Epithelial cell of prostate (primary cell): ENCODE data around the gene PKP2.
A peak's percentile ranks its signal among the peaks of the same experiment; 100 is the strongest.
"Not testable (repeated sequence)": the region's sequence is repeated elsewhere in the genome, so short reads cannot be mapped to it uniquely, and the experiment has no call there.

Source experiments
- DNase-seq: peaks from one replicate; pipeline ENCODE4 v3.0.0-alpha.2; 2011; ENCODE audit warnings: low read depth, low spot score
- H3K27ac ChIP-seq: fragments of 450-650 bp; 2 replicates; pipeline ENCODE4 v1.5.1; 2017; ENCODE audit warnings: mild to moderate bottlenecking

Gene PKP2

GRCh38 chr12:32872416-32872815 is 24.2 kb downstream of the PKP2 start:
- not testable (repeated sequence) for H3K27ac ChIP-seq, DNase-seq

DNA sequence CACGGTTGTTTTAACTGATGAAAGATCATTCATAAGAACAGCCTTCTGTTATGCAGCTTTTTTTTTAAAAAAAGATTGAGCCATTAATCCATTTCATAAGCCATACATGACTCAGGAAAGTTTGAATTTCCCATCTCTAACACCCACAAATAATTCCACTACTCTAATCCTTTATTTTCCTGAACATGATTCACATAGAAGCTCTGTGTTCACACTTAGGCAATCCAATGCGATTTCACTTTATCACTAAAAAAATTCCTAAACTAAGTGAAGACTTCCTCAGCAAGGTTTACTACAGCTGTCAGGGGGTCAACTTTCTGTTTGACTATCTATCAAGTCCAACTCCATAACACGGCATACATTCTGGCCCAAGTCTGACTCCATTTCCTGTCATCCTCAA is 25.9 kb downstream of the PKP2 start:
- peak overlapping the region; percentile 58 for H3K27ac ChIP-seq
- no peak for DNase-seq

- DNase-seq = no peak
- H3K27ac ChIP-seq = no peak overlapping the region
These were observed 27.7 kb downstream of the PKP2 start for GRCh38 chr12:32868885-32869284.

GRCh38 chr12:32864731-32865130 is 31.8 kb downstream of the PKP2 start:
- peak overlapping the region; percentile 64 for H3K27ac ChIP-seq
- no peak for DNase-seq

GRCh38 chr12:32863128-32863527 is 33.4 kb downstream of the PKP2 start:
- no peak for DNase-seq
- no peak overlapping the region for H3K27ac ChIP-seq

- not testable (repeated sequence) for DNase-seq
- H3K27ac ChIP-seq = peak overlapping the region; percentile 49
These were observed 34.9 kb downstream of the PKP2 start for GRCh38 chr12:32861658-32862057.

DNA sequence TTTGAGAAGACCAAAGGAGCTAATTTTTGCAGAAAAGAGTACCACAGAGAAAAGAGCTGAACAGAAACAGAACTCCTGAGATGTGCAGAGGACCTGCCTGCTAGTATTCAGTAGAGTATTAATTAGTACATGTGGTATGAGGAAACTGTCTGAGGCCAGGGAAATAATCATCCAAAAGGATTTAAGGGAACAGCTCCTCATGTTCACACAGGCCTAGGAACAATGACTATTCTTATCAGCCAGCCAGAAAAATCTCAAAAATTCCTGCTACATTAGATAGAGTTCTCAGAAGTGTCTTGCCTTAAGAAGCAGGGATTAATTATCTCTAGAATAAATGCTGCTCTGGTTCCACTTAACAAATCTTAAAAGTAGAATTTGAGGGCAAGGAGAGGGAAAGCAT is 36.4 kb downstream of the PKP2 start:
- DNase-seq = peak; percentile 24
- H3K27ac ChIP-seq = peak overlapping the region; percentile 49

GRCh38 chr12:32859389-32859788 is 37.2 kb downstream of the PKP2 start:
- DNase-seq = no peak
- peak overlapping the region; percentile 49 for H3K27ac ChIP-seq

GRCh38 chr12:32854716-32855115 is 41.9 kb downstream of the PKP2 start:
- DNase-seq = no peak
- no peak overlapping the region for H3K27ac ChIP-seq

DNA sequence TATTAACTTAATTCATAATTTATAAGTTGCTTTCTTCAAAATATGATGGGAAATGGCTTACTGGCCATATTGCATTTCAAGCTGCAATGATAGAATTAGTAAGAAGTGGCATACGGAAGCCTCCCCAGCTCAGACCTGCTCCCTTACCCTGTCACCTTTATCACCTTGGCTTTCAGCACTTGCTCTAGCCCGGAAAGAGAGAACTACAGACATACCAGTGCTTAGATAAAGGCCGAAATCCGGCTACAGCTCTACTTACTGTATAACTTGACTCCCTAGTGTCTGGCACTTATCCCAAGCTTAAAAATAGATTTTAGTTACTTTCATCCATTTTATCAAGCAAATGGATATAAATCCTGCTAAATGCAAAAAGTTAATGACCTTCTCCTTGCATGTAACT is 42.5 kb downstream of the PKP2 start:
- H3K27ac ChIP-seq = no peak overlapping the region
- DNase-seq = no peak

DNA sequence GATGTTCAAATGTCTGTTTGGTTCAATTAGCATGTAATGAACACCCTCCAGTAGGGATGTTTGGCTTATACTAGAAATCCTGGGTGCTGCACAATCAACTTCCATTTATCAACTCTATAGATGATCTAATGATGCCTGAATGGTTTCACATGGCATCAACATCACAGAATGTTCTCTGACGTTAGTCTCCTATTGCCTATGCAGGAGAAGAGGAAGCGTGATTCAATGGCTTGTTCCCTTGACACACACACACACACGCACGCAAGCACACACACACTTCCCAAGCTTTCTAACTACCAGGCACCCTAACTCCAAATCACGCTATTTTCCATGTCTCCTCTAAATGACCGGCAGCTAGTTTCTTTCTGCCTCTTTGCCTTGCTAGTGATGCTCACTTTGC is 49.3 kb downstream of the PKP2 start:
- no peak overlapping the region for H3K27ac ChIP-seq
- no peak for DNase-seq

GRCh38 chr12:32846053-32846452 is 50.5 kb downstream of the PKP2 start:
- H3K27ac ChIP-seq = no peak overlapping the region
- no peak for DNase-seq

- peak overlapping the region; percentile 22 for H3K27ac ChIP-seq
- no peak for DNase-seq
These were observed 53.0 kb downstream of the PKP2 start for GRCh38 chr12:32843528-32844095.

DNA sequence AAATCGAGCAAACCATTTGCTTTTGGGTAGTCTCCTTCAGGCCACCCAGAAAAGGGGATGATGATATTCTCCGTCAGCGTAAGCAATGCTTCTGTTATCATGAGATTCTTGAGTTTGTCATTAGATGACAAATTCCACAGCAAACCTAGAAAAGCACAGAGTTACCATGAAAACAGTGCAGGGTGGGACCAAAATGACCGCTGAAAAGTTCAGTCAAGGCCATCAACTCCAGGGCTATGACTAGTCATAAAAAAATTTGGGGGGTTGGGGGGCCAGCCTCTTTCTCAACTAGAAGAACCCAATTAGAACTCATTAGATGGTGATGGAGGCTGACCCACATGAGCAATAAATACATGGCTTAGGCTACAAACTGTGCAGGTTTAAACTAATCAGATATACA is 55.5 kb downstream of the PKP2 start:
- DNase-seq = no peak

GRCh38 chr12:32839828-32840227 is 56.7 kb downstream of the PKP2 start:
- no peak for DNase-seq
- no peak overlapping the region for H3K27ac ChIP-seq

More for the DNA sequence above, 55.5 kb downstream of the PKP2 start:
- no peak overlapping the region for H3K27ac ChIP-seq

DNA sequence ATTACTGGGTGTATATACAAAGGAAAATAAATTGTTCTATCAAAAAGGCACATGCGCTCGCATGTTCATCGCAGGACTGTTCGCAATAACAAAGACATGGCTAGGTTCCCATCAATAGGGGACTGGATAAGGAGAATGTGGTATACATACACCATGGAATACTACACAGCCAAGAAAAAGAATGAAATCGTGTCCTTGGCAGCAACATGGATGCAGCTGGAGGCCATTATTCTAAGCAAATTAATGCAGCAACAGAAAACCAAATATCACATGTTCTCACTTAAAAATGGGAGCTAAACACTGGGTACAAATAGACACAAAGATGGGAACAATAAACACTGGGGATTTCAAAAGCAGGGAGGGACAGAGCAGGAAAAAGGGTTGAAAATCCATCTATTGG is 58.6 kb downstream of the PKP2 start:
- DNase-seq = no peak

GRCh38 chr12:32836710-32837109 is 59.9 kb downstream of the PKP2 start:
- DNase-seq = no peak

More for the DNA sequence above, 58.6 kb downstream of the PKP2 start:
- H3K27ac ChIP-seq = no peak overlapping the region

GRCh38 chr12:32834122-32834521 is 62.5 kb downstream of the PKP2 start:
- H3K27ac ChIP-seq = no peak overlapping the region
- no peak for DNase-seq

More at GRCh38 chr12:32836710-32837109, 59.9 kb downstream of the PKP2 start:
- H3K27ac ChIP-seq = peak overlapping the region; percentile 36

DNA sequence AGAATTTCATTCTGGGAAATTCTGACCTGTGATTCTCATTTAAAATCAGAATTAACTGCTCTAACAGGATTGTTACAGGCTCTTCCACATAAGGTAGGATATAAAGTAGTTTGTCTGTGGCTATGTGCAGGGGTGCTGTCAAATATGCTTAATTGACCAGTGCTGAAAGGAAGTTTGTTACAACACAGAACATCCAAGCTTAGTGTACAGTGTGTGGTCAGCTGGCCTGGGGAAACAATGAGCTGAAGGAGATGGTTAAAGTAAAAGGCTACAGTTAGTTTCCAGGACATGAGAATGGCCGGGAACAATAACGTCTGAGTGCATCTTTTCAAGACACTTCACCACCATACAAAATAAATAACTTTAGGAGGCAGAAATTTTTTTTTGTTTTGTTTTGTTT is 68.0 kb downstream of the PKP2 start:
- no peak overlapping the region for H3K27ac ChIP-seq
- no peak for DNase-seq

- H3K27ac ChIP-seq = no peak overlapping the region
- DNase-seq = no peak
These were observed 68.5 kb downstream of the PKP2 start for GRCh38 chr12:32828120-32828519.

- no peak for DNase-seq
- no peak overlapping the region for H3K27ac ChIP-seq
These were observed 69.7 kb downstream of the PKP2 start for GRCh38 chr12:32826807-32827412.

- no peak for DNase-seq
- no peak overlapping the region for H3K27ac ChIP-seq
These were observed 72.0 kb downstream of the PKP2 start for GRCh38 chr12:32824596-32824995.
